HEK293 (cell line): Measurements from ENCODE around the gene CEMP1.

ENCODE experiments used
- GLIS1 ChIP-seq: fragments of 450-650 bp; formaldehyde crosslinking; IDR thresholded peaks from 2 replicates; pipeline ENCODE4 v1.5.1; 2016; ENCODE audit warnings: missing biosample characterization, missing genetic modification characterization
- IKZF3 ChIP-seq: fragments of 450-650 bp; IDR thresholded peaks from 2 replicates; pipeline ENCODE4 v1.5.0; 2018; ENCODE audit warnings: missing biosample characterization, mild to moderate bottlenecking, missing genetic modification characterization, moderate library complexity
- PRDM1 ChIP-seq: fragments of 450-650 bp; formaldehyde crosslinking; IDR thresholded peaks from 2 replicates; pipeline ENCODE4; 2016; ENCODE audit warnings: missing biosample characterization, missing genetic modification characterization
- SCRT2 ChIP-seq: fragments of 450-650 bp; formaldehyde crosslinking; IDR thresholded peaks from 2 replicates; pipeline ENCODE4 v1.5.1; 2016; ENCODE audit warnings: missing biosample characterization, missing genetic modification characterization
- SP2 ChIP-seq: fragments of 450-650 bp; formaldehyde crosslinking; IDR thresholded peaks from 2 replicates; pipeline ENCODE4 v1.5.1; 2016; ENCODE audit warnings: missing biosample characterization, missing genetic modification characterization
- TCF7L2 ChIP-seq: IDR thresholded peaks from 2 replicates; pipeline ENCODE4 v1.6.1; 2011; ENCODE audit warnings: low read depth, mild to moderate bottlenecking, inconsistent platforms, low read length, moderate library complexity, borderline replicate concordance
- ZNF133 ChIP-seq: fragments of 450-650 bp; formaldehyde crosslinking; IDR thresholded peaks from 2 replicates; pipeline ENCODE4 v1.5.1; 2016; ENCODE audit warnings: missing biosample characterization, missing genetic modification characterization
- ZNF174 ChIP-seq: fragments of 450-650 bp; formaldehyde crosslinking; IDR thresholded peaks from 2 replicates; pipeline ENCODE4 v1.5.0; 2017; ENCODE audit warnings: missing biosample characterization, mild to moderate bottlenecking, missing genetic modification characterization
- ZNF19 ChIP-seq: fragments of 450-650 bp; formaldehyde crosslinking; IDR thresholded peaks from 2 replicates; pipeline ENCODE4; 2016; ENCODE audit warnings: missing biosample characterization, missing genetic modification characterization, low read depth
- ZNF214 ChIP-seq: fragments of 450-650 bp; formaldehyde crosslinking; IDR thresholded peaks from 2 replicates; pipeline ENCODE4 v1.5.1; 2017; ENCODE audit warnings: missing biosample characterization, mild to moderate bottlenecking, missing genetic modification characterization, borderline replicate concordance
- ZNF266 ChIP-seq: fragments of 450-650 bp; formaldehyde crosslinking; IDR thresholded peaks from 2 replicates; pipeline ENCODE4 v1.5.1; 2016; ENCODE audit warnings: missing biosample characterization, missing genetic modification characterization, low read depth
- ZNF366 ChIP-seq: fragments of 450-650 bp; formaldehyde crosslinking; conservative IDR thresholded peaks from 2 replicates; pipeline ENCODE4 v1.5.1; 2016; ENCODE audit warnings: missing biosample characterization, missing genetic modification characterization
- ZNF48 ChIP-seq: fragments of 450-650 bp; formaldehyde crosslinking; IDR thresholded peaks from 2 replicates; pipeline ENCODE4 v1.5.1; 2016; ENCODE audit warnings: missing biosample characterization, missing genetic modification characterization
- ZNF514 ChIP-seq: fragments of 450-650 bp; formaldehyde crosslinking; IDR thresholded peaks from 2 replicates; pipeline ENCODE4 v1.5.1; 2016; ENCODE audit warnings: missing biosample characterization, missing genetic modification characterization
- ZNF548 ChIP-seq: fragments of 450-650 bp; formaldehyde crosslinking; IDR thresholded peaks from 2 replicates; pipeline ENCODE4 v1.5.1; 2016; ENCODE audit warnings: missing biosample characterization, missing genetic modification characterization
- ZNF596 ChIP-seq: fragments of 450-650 bp; IDR thresholded peaks from 2 replicates; pipeline ENCODE4 v1.5.0; 2018; ENCODE audit warnings: missing biosample characterization, mild to moderate bottlenecking, missing genetic modification characterization, moderate library complexity
- ZNF610 ChIP-seq: fragments of 450-650 bp; formaldehyde crosslinking; IDR thresholded peaks from 2 replicates; pipeline ENCODE4 v1.5.1; 2016; ENCODE audit warnings: missing biosample characterization, missing genetic modification characterization, borderline replicate concordance
- ZNF843 ChIP-seq: fragments of 450-650 bp; formaldehyde crosslinking; IDR thresholded peaks from 2 replicates; pipeline ENCODE4 v1.5.1; 2016; ENCODE audit warnings: missing biosample characterization, missing genetic modification characterization
- ZSCAN30 ChIP-seq: fragments of 450-650 bp; IDR thresholded peaks from 2 replicates; pipeline ENCODE4 v1.5.1; 2018; ENCODE audit warnings: missing biosample characterization, mild to moderate bottlenecking, missing genetic modification characterization, moderate library complexity
- ZXDB ChIP-seq: fragments of 450-650 bp; formaldehyde crosslinking; IDR thresholded peaks from 2 replicates; pipeline ENCODE4 v1.5.1; 2016; ENCODE audit warnings: missing biosample characterization, missing genetic modification characterization
- TF ChIP-seq, protein P1 (sequence below): fragments of 450-650 bp; formaldehyde crosslinking; IDR thresholded peaks from 2 replicates; pipeline ENCODE4 v1.5.1; 2016; ENCODE audit warnings: missing biosample characterization, missing genetic modification characterization, low read depth
- TF ChIP-seq, protein P2 (sequence below): fragments of 450-650 bp; formaldehyde crosslinking; conservative IDR thresholded peaks from 2 replicates; pipeline ENCODE4 v1.5.1; 2016; ENCODE audit warnings: low read depth, missing biosample characterization, missing genetic modification characterization
- TF ChIP-seq, protein P3 (sequence below): fragments of 450-650 bp; formaldehyde crosslinking; IDR thresholded peaks from 2 replicates; pipeline ENCODE4 v1.5.1; 2016; ENCODE audit warnings: missing biosample characterization, missing genetic modification characterization
- TF ChIP-seq, protein P4 (sequence below): fragments of 450-650 bp; formaldehyde crosslinking; IDR thresholded peaks from 2 replicates; pipeline ENCODE4 v1.5.1; 2016; ENCODE audit warnings: missing biosample characterization, missing genetic modification characterization

CEMP1 gene

DNA sequence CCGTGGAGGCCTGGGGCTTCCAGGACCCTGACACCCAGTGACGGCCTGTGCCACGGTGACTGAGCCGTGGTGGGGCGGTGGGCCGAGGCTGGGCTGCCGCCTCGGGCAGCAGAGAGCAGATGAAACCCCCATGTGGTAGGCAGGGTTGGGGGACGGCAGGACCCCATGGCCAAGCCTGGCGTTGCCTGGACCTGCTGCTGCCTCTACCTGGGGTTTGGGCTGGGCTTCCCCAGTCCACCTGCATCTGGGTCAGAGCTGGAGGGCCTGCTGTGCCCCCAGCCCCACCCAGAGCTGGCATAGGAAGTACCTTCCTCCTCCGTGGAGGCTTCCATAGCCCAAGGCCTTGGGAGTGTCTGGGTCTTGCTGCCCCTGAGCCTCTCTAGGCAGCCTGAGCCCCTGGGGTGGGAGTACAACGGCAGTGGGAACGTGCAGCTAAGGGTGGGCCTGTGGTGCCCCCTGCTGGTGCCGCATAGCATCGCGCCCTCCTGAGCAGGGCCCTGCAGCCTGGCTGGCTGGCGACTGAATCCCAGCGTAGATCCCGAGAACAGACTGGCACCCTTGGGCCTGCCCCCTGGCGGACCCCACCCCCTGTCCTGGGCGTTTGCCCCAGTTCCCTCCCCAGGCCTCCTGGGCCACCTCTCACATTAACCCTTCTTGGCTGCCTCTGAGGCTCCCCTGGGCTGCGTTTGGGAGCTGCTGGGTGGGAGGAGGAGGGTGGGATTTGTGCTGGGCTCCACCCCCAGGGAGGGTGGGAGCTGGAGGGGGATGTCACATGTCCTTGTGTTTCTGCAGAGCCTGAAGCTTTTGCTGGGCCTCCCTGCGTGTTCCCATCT, 30.1 kb downstream of the CEMP1 start (continued):
- TF ChIP-seq ZNF366 (tag by site-specific recombination) (no peak), ZNF19 (tag by site-specific recombination) (no peak), PRDM1 (tag by site-specific recombination) (no peak), SCRT2 (tag by site-specific recombination) (no peak), SP2 (tag by site-specific recombination) (peak; percentile 90), ZNF133 (tag by site-specific recombination) (no peak), ZNF214 (tag by site-specific recombination) (no peak), TCF7L2 (no peak), GLIS1 (tag by site-specific recombination) (peak; percentile 87), ZNF596 (tag by site-specific recombination) (no peak), ZNF548 (no peak), ZNF514 (tag by site-specific recombination) (no peak), ZNF174 (tag by site-specific recombination) (no peak), ZNF843 (tag by site-specific recombination) (no peak), ZSCAN30 (tag by site-specific recombination) (peak; percentile 67; the same call in 1 of the 2 replicates), IKZF3 (tag by site-specific recombination) (peak; percentile 43; the same call in 1 of the 2 replicates), ZNF48 (tag by site-specific recombination) (no peak), ZNF266 (no peak), ZNF610 (tag by site-specific recombination) (no peak), ZXDB (tag by site-specific recombination) (peak; percentile 72)
- TF ChIP-seq, protein P1, sequence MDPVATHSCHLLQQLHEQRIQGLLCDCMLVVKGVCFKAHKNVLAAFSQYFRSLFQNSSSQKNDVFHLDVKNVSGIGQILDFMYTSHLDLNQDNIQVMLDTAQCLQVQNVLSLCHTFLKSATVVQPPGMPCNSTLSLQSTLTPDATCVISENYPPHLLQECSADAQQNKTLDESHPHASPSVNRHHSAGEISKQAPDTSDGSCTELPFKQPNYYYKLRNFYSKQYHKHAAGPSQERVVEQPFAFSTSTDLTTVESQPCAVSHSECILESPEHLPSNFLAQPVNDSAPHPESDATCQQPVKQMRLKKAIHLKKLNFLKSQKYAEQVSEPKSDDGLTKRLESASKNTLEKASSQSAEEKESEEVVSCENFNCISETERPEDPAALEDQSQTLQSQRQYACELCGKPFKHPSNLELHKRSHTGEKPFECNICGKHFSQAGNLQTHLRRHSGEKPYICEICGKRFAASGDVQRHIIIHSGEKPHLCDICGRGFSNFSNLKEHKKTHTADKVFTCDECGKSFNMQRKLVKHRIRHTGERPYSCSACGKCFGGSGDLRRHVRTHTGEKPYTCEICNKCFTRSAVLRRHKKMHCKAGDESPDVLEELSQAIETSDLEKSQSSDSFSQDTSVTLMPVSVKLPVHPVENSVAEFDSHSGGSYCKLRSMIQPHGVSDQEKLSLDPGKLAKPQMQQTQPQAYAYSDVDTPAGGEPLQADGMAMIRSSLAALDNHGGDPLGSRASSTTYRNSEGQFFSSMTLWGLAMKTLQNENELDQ: no peak
- TF ChIP-seq, protein P2, sequence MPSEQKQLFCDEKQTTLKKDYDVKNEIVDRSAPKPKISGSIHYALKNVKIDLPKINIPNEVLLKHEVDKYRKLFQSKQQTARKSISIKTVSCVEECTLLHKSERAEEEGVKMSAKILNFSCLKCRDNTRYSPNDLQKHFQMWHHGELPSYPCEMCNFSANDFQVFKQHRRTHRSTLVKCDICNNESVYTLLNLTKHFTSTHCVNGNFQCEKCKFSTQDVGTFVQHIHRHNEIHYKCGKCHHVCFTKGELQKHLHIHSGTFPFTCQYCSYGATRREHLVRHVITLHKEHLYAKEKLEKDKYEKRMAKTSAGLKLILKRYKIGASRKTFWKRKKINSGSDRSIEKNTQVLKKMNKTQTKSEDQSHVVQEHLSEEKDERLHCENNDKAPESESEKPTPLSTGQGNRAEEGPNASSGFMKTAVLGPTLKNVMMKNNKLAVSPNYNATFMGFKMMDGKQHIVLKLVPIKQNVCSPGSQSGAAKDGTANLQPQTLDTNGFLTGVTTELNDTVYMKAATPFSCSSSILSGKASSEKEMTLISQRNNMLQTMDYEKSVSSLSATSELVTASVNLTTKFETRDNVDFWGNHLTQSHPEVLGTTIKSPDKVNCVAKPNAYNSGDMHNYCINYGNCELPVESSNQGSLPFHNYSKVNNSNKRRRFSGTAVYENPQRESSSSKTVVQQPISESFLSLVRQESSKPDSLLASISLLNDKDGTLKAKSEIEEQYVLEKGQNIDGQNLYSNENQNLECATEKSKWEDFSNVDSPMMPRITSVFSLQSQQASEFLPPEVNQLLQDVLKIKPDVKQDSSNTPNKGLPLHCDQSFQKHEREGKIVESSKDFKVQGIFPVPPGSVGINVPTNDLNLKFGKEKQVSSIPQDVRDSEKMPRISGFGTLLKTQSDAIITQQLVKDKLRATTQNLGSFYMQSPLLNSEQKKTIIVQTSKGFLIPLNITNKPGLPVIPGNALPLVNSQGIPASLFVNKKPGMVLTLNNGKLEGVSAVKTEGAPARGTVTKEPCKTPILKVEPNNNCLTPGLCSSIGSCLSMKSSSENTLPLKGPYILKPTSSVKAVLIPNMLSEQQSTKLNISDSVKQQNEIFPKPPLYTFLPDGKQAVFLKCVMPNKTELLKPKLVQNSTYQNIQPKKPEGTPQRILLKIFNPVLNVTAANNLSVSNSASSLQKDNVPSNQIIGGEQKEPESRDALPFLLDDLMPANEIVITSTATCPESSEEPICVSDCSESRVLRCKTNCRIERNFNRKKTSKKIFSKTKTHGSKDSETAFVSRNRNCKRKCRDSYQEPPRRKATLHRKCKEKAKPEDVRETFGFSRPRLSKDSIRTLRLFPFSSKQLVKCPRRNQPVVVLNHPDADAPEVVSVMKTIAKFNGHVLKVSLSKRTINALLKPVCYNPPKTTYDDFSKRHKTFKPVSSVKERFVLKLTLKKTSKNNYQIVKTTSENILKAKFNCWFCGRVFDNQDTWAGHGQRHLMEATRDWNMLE (tag by site-specific recombination): no peak
- TF ChIP-seq, protein P3, sequence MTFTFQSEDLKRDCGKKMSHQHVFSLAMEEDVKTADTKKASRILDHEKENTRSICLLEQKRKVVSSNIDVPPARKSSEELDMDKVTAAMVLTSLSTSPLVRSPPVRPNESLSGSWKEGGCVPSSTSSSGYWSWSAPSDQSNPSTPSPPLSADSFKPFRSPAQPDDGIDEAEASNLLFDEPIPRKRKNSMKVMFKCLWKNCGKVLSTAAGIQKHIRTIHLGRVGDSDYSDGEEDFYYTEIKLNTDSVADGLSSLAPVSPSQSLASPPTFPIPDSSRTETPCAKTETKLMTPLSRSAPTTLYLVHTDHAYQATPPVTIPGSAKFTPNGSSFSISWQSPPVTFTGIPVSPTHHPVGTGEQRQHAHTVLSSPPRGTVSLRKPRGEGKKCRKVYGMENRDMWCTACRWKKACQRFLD (tag by site-specific recombination): no peak
- TF ChIP-seq, protein P4, sequence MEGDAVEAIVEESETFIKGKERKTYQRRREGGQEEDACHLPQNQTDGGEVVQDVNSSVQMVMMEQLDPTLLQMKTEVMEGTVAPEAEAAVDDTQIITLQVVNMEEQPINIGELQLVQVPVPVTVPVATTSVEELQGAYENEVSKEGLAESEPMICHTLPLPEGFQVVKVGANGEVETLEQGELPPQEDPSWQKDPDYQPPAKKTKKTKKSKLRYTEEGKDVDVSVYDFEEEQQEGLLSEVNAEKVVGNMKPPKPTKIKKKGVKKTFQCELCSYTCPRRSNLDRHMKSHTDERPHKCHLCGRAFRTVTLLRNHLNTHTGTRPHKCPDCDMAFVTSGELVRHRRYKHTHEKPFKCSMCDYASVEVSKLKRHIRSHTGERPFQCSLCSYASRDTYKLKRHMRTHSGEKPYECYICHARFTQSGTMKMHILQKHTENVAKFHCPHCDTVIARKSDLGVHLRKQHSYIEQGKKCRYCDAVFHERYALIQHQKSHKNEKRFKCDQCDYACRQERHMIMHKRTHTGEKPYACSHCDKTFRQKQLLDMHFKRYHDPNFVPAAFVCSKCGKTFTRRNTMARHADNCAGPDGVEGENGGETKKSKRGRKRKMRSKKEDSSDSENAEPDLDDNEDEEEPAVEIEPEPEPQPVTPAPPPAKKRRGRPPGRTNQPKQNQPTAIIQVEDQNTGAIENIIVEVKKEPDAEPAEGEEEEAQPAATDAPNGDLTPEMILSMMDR (tag by site-specific recombination): peak; percentile 99
